HepG2 (cell line): ENCODE measurements around the gene PCGF2. TPM values are rescaled to one million over a fixed set of nuclear protein-coding genes. Genes with fewer than 3 reads are reported as not detected.

Experiments
- AGO2 ChIP-seq: fragments of 200-400 bp; formaldehyde crosslinking; optimal IDR thresholded peaks from 2 replicates; pipeline ENCODE3; 2017; ENCODE audit warnings: mild to moderate bottlenecking, low read depth, low read length, moderate library complexity
- ASH2L ChIP-seq: fragments of 300-600, 200-600 bp; sonication (generic); IDR thresholded peaks from 2 replicates; pipeline ENCODE4 v1.7.0; 2017; ENCODE audit warnings: low read depth, mild to moderate bottlenecking, moderate library complexity, mixed read lengths, low read length; ENCODE audit not compliant: insufficient read length
- DNMT1 ChIP-seq: sonication (generic); formaldehyde crosslinking; IDR thresholded peaks from 2 replicates; pipeline ENCODE4 v1.5.1; 2020; ENCODE audit warnings: mild to moderate bottlenecking, missing genetic modification reagents
- HNRNPUL1 ChIP-seq: fragments of 200-400 bp; formaldehyde crosslinking; IDR thresholded peaks from 2 replicates; pipeline ENCODE4 v1.6.1; 2017; ENCODE audit warnings: low read depth, mild to moderate bottlenecking, low read length, moderate library complexity
- KDM2A ChIP-seq: sonication (generic); formaldehyde crosslinking; IDR thresholded peaks from 2 replicates; pipeline ENCODE4 v1.4.0; 2020; ENCODE audit warnings: low read depth, missing genetic modification reagents, borderline replicate concordance
- KDM4B ChIP-seq: sonication (generic); formaldehyde crosslinking; IDR thresholded peaks from 2 replicates; pipeline ENCODE4 v1.4.0; 2020; ENCODE audit warnings: missing genetic modification reagents
- KLF13 ChIP-seq: sonication (generic); formaldehyde crosslinking; IDR thresholded peaks from 2 replicates; pipeline ENCODE4 v1.4.0; 2020; ENCODE audit warnings: mild to moderate bottlenecking, missing genetic modification reagents
- MYNN ChIP-seq: sonication (generic); formaldehyde crosslinking; IDR thresholded peaks from 2 replicates; pipeline ENCODE4 v1.4.0; 2020; ENCODE audit warnings: mild to moderate bottlenecking, low read depth, missing genetic modification reagents
- NCOA1 ChIP-seq: sonication (generic); formaldehyde crosslinking; IDR thresholded peaks from 2 replicates; pipeline ENCODE4 v1.9.0; 2021; ENCODE audit warnings: missing genetic modification reagents
- NCOR1 ChIP-seq: fragments of 200-600 bp; sonication (generic); IDR thresholded peaks from 2 replicates; pipeline ENCODE4 v1.7.0; 2017; ENCODE audit warnings: antibody characterized with exemption, low read length, borderline replicate concordance
- RAD21 ChIP-seq: fragments of 450-650 bp; formaldehyde crosslinking; IDR thresholded peaks from 2 replicates; pipeline ENCODE4 v1.5.0; 2020; ENCODE audit warnings: mild to moderate bottlenecking
- SALL1 ChIP-seq: sonication (generic); formaldehyde crosslinking; IDR thresholded peaks from 2 replicates; pipeline ENCODE4 v1.8.0; 2022; ENCODE audit warnings: mild to moderate bottlenecking, missing genetic modification reagents
- SMC3 ChIP-seq: IDR thresholded peaks from 2 replicates; pipeline ENCODE4 v1.6.1; 2011; ENCODE audit warnings: low read length, improper control_type of control experiment
- ZFP36L2 ChIP-seq: sonication (generic); formaldehyde crosslinking; IDR thresholded peaks from 2 replicates; pipeline ENCODE4 v1.4.0; 2020; ENCODE audit warnings: missing genetic modification reagents
- ZNF160 ChIP-seq: sonication (generic); formaldehyde crosslinking; IDR thresholded peaks from 2 replicates; pipeline ENCODE4 v1.8.0; 2022; ENCODE audit warnings: mild to moderate bottlenecking, inconsistent platforms, missing genetic modification reagents
- ZNF484 ChIP-seq: sonication (generic); formaldehyde crosslinking; IDR thresholded peaks from 2 replicates; pipeline ENCODE4 v1.5.1; 2020; ENCODE audit warnings: mild to moderate bottlenecking, low read depth, missing genetic modification reagents, borderline replicate concordance
- ZNF709 ChIP-seq: sonication (generic); formaldehyde crosslinking; IDR thresholded peaks from 2 replicates; pipeline ENCODE4 v1.5.0; 2020; ENCODE audit warnings: mild to moderate bottlenecking, missing genetic modification reagents
- polyA plus RNA-seq, 8 experiments: library from polyadenylated mRNA; depleted of rRNA in 3 of 8; stranded (reverse) in 7 of 8; unstranded in 1 of 8; fragments of >200 nt; fragmentation: Illumina TruSeq in 4 of 8; extraction: Trizol in 4 of 8; gene quantifications; 2 replicates each; pipeline versions ENCODE4 v1.2.1 to v1.2.3, GENCODE V29; 2011 to 2016; ENCODE audit warnings: low read depth in 4 of 8, missing spikeins in 1 of 8, mixed read lengths in 1 of 8; ENCODE audit not compliant: insufficient read depth in 1 of 8
- total RNA-seq, 5 experiments: library from RNA; depleted of rRNA; stranded (reverse); fragments of >200 nt; fragmentation: Illumina TruSeq; extraction: Trizol; gene quantifications; 2 replicates each; pipeline ENCODE4 v1.2.3, GENCODE V29; 2016; ENCODE audit warnings: low read depth in 1 of 5
- TF ChIP-seq, protein P1 (sequence below): IDR thresholded peaks from 2 replicates; pipeline ENCODE4 v1.6.1; 2018; ENCODE audit warnings: missing genetic modification reagents
- TF ChIP-seq, protein P2 (sequence below): sonication (generic); formaldehyde crosslinking; IDR thresholded peaks from 2 replicates; pipeline ENCODE4 v1.4.0; 2020; ENCODE audit warnings: mild to moderate bottlenecking, low read depth, missing genetic modification reagents
- TF ChIP-seq, protein P3 (sequence below): sonication (generic); formaldehyde crosslinking; IDR thresholded peaks from 2 replicates; pipeline ENCODE4 v1.9.0; 2022; ENCODE audit warnings: missing genetic modification reagents, mild to moderate bottlenecking, borderline replicate concordance
- TF ChIP-seq, protein P4 (sequence below): sonication (generic); IDR thresholded peaks from 2 replicates; pipeline ENCODE4 v1.6.1; 2016; ENCODE audit warnings: low read depth, borderline replicate concordance

The PCGF2 gene
- total and polyA plus RNA-seq, 2 of the 13 experiments (the other 11 are each of a cell fraction or from before 2014, with no cell fraction given): 11.6 to 29.4 TPM

DNA sequence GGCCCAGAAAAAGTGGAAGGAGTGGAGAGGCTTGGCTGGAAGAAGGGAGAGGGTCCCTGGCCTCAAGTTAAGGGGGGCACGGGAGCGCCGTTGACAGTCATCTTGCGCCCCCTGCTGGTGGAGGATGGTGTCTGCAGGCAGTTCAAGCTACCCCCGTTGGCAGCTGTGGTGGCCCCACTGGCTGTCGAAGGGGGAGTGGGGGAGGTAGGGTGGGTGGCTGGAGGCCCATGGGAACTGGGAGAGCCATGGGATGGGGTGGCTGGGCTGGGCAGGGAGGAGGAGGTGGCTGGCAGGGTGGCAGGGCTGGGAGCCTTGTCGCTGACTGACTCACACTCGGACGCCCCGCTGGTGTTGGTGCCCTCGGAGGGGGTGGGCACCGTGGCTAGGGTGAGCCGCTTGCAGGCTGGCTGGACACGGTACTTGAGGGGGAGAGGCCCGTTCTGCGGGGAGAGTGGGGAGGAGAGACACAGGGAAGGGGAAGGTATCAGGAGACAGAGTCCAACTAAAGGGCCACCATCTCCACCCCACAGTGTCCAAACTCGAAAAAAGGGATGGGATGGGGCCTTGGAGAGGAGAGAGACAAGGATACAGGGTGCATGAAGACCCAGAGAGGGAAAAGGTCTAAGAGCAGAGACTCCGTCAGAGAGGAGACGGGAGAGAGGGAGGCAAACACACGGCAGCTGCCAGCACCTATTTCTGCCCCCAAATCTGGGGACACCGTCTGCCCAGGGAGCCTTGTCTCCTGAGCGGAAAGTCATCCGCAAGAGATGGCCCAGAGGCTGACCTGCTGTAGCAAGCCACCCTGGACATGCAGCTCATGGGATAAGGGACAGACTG is 12.8 kb downstream of the PCGF2 start (continued):
- TF ChIP-seq ZFP36L2 (CRISPR knock-in tag) (no peak), ZNF160 (CRISPR knock-in tag) (peak; percentile 41; the same call in 1 of the 2 replicates), ZNF709 (no peak), NCOA1 (CRISPR knock-in tag) (no peak), KLF13 (peak; percentile 62; the same call in 1 of the 2 replicates), ASH2L (peak; percentile 31), NCOR1 (0 out of 2 replicates have a peak, but pooled peaks have one; percentile 21), SALL1 (peak; percentile 22; the same call in 1 of the 2 replicates), DNMT1 (CRISPR knock-in tag) (peak; percentile 87; the same call in 1 of the 2 replicates), ZNF484 (peak; percentile 60; the same call in 1 of the 2 replicates), MYNN (CRISPR knock-in tag) (no peak), KDM4B (CRISPR knock-in tag) (0 out of 2 replicates have a peak, but pooled peaks have one; percentile 47), KDM2A (CRISPR knock-in tag) (peak; percentile 75; the same call in 1 of the 2 replicates), AGO2 (peak; percentile 96), RAD21 (CRISPR knock-in tag) (peak; percentile 90), SMC3 (peak; percentile 61), HNRNPUL1 (no peak)
- TF ChIP-seq, protein P1, sequence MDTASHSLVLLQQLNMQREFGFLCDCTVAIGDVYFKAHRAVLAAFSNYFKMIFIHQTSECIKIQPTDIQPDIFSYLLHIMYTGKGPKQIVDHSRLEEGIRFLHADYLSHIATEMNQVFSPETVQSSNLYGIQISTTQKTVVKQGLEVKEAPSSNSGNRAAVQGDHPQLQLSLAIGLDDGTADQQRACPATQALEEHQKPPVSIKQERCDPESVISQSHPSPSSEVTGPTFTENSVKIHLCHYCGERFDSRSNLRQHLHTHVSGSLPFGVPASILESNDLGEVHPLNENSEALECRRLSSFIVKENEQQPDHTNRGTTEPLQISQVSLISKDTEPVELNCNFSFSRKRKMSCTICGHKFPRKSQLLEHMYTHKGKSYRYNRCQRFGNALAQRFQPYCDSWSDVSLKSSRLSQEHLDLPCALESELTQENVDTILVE (CRISPR knock-in tag): peak; percentile 27; the same call in 1 of the 2 replicates
- TF ChIP-seq, protein P2, sequence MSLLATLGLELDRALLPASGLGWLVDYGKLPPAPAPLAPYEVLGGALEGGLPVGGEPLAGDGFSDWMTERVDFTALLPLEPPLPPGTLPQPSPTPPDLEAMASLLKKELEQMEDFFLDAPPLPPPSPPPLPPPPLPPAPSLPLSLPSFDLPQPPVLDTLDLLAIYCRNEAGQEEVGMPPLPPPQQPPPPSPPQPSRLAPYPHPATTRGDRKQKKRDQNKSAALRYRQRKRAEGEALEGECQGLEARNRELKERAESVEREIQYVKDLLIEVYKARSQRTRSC (CRISPR knock-in tag): no peak
- TF ChIP-seq, protein P3, sequence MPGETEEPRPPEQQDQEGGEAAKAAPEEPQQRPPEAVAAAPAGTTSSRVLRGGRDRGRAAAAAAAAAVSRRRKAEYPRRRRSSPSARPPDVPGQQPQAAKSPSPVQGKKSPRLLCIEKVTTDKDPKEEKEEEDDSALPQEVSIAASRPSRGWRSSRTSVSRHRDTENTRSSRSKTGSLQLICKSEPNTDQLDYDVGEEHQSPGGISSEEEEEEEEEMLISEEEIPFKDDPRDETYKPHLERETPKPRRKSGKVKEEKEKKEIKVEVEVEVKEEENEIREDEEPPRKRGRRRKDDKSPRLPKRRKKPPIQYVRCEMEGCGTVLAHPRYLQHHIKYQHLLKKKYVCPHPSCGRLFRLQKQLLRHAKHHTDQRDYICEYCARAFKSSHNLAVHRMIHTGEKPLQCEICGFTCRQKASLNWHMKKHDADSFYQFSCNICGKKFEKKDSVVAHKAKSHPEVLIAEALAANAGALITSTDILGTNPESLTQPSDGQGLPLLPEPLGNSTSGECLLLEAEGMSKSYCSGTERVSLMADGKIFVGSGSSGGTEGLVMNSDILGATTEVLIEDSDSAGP (CRISPR knock-in tag): peak; percentile 6; the same call in 1 of the 2 replicates
- TF ChIP-seq, protein P4, sequence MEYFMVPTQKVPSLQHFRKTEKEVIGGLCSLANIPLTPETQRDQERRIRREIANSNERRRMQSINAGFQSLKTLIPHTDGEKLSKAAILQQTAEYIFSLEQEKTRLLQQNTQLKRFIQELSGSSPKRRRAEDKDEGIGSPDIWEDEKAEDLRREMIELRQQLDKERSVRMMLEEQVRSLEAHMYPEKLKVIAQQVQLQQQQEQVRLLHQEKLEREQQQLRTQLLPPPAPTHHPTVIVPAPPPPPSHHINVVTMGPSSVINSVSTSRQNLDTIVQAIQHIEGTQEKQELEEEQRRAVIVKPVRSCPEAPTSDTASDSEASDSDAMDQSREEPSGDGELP: peak; percentile 16; the same call in 1 of the 2 replicates
